HepG2 (cell line): ENCODE results near the gene AHCY. TPM values are rescaled to one million over a fixed set of nuclear protein-coding genes. Genes with fewer than 3 reads are reported as not detected.

Source experiments
- BRF2 ChIP-seq: sonication (generic); formaldehyde crosslinking; IDR thresholded peaks from 2 replicates; pipeline ENCODE4 v1.8.1; 2022; ENCODE audit warnings: mild to moderate bottlenecking, missing genetic modification reagents
- ETV6 ChIP-seq: sonication (generic); formaldehyde crosslinking; conservative IDR thresholded peaks from 2 replicates; pipeline ENCODE4 v1.4.0; 2020; ENCODE audit warnings: missing genetic modification reagents
- FOXA1 ChIP-seq, 2 experiments: fragments of 450-650 bp in 1 of 2; sonication (generic) in 1 of 2; formaldehyde crosslinking in 1 of 2; IDR thresholded peaks; 2 replicates each; pipeline versions ENCODE4 v1.4.0 to v1.6.1; 2016 to 2020; ENCODE audit warnings: missing genetic modification reagents in 1 of 2
- FOXA3 ChIP-seq: IDR thresholded peaks from 2 replicates; pipeline ENCODE4 v1.6.1; 2016; ENCODE audit warnings: missing genetic modification reagents, missing compliant biosample characterization
- GTF3A ChIP-seq: sonication (generic); formaldehyde crosslinking; conservative IDR thresholded peaks from 2 replicates; pipeline ENCODE4 v1.4.0; 2020; ENCODE audit warnings: mild to moderate bottlenecking, missing genetic modification reagents
- KDM5B ChIP-seq: sonication (generic); formaldehyde crosslinking; IDR thresholded peaks from 2 replicates; pipeline ENCODE4 v1.4.0; 2020; ENCODE audit warnings: missing genetic modification reagents, mild to moderate bottlenecking, borderline replicate concordance
- MED1 ChIP-seq: sonication (generic); formaldehyde crosslinking; IDR thresholded peaks from 2 replicates; pipeline ENCODE4 v1.4.0; 2020; ENCODE audit warnings: missing genetic modification reagents
- NAIF1 ChIP-seq: sonication (generic); formaldehyde crosslinking; IDR thresholded peaks from 2 replicates; pipeline ENCODE4 v1.5.0; 2020; ENCODE audit warnings: mild to moderate bottlenecking, missing genetic modification reagents, borderline replicate concordance
- PPARG ChIP-seq: conservative IDR thresholded peaks from 2 replicates; pipeline ENCODE4 v1.6.1; 2016; ENCODE audit warnings: missing biosample characterization, missing genetic modification reagents
- TOPORS ChIP-seq: sonication (generic); formaldehyde crosslinking; IDR thresholded peaks from 2 replicates; pipeline ENCODE4 v1.8.0; 2023; ENCODE audit warnings: mild to moderate bottlenecking, missing genetic modification reagents
- ZBTB7B ChIP-seq: sonication (generic); formaldehyde crosslinking; IDR thresholded peaks from 2 replicates; pipeline ENCODE4 v1.4.0; 2020; ENCODE audit warnings: missing genetic modification reagents
- ZNF224 ChIP-seq: sonication (generic); formaldehyde crosslinking; IDR thresholded peaks from 2 replicates; pipeline ENCODE4 v1.5.0; 2020; ENCODE audit warnings: mild to moderate bottlenecking, missing genetic modification reagents
- ZNF281 ChIP-seq: sonication (generic); formaldehyde crosslinking; IDR thresholded peaks from 2 replicates; pipeline ENCODE4 v1.4.0; 2020; ENCODE audit warnings: missing genetic modification reagents, borderline replicate concordance
- ZNF3 ChIP-seq: IDR thresholded peaks from 2 replicates; pipeline ENCODE4 v1.7.0; 2017; ENCODE audit warnings: inconsistent platforms
- ZNF317 ChIP-seq: sonication (generic); formaldehyde crosslinking; IDR thresholded peaks from 2 replicates; pipeline ENCODE4 v1.5.0; 2020; ENCODE audit warnings: mild to moderate bottlenecking, missing genetic modification reagents
- ZNF326 ChIP-seq: sonication (generic); formaldehyde crosslinking; IDR thresholded peaks from 2 replicates; pipeline ENCODE4 v1.4.0; 2020; ENCODE audit warnings: missing genetic modification reagents, borderline replicate concordance
- ZNF354B ChIP-seq: sonication (generic); formaldehyde crosslinking; IDR thresholded peaks from 2 replicates; pipeline ENCODE4 v1.8.0; 2022; ENCODE audit warnings: mild to moderate bottlenecking, missing genetic modification reagents
- ZNF616 ChIP-seq: sonication (generic); formaldehyde crosslinking; IDR thresholded peaks from 2 replicates; pipeline ENCODE4 v1.5.0; 2020; ENCODE audit warnings: low read depth, mild to moderate bottlenecking, missing genetic modification reagents
- ZNF773 ChIP-seq: sonication (generic); formaldehyde crosslinking; IDR thresholded peaks from 2 replicates; pipeline ENCODE4 v1.4.0; 2020; ENCODE audit warnings: missing genetic modification reagents, borderline replicate concordance
- polyA plus RNA-seq, 8 experiments: library from polyadenylated mRNA; depleted of rRNA in 3 of 8; stranded (reverse) in 7 of 8; unstranded in 1 of 8; fragments of >200 nt; fragmentation: Illumina TruSeq in 4 of 8; extraction: Trizol in 4 of 8; gene quantifications; 2 replicates each; pipeline versions ENCODE4 v1.2.1 to v1.2.3, GENCODE V29; 2011 to 2016; ENCODE audit warnings: low read depth in 4 of 8, missing spikeins in 1 of 8, mixed read lengths in 1 of 8; ENCODE audit not compliant: insufficient read depth in 1 of 8
- total RNA-seq, 5 experiments: library from RNA; depleted of rRNA; stranded (reverse); fragments of >200 nt; fragmentation: Illumina TruSeq; extraction: Trizol; gene quantifications; 2 replicates each; pipeline ENCODE4 v1.2.3, GENCODE V29; 2016; ENCODE audit warnings: low read depth in 1 of 5
- TF ChIP-seq, protein P1 (sequence below): IDR thresholded peaks from 2 replicates; pipeline ENCODE4 v1.6.1; 2012; ENCODE audit warnings: low read length, improper control_type of control experiment
- TF ChIP-seq, protein P2 (sequence below): sonication (generic); formaldehyde crosslinking; IDR thresholded peaks from 2 replicates; pipeline ENCODE4 v1.5.0; 2020; ENCODE audit warnings: mild to moderate bottlenecking, missing genetic modification reagents

Gene AHCY
- total and polyA plus RNA-seq, 2 of the 13 experiments (the other 11 are each of a cell fraction or from before 2014, with no cell fraction given): 407 to 419 TPM

GRCh38 chr20:34302312-34302722, 838 bp downstream of the AHCY start (continued):
- TF ChIP-seq ZNF281 (CRISPR knock-in tag) (no peak), TOPORS (no peak; the same call in 1 of the 2 replicates), MED1 (CRISPR knock-in tag) (no peak), KDM5B (CRISPR knock-in tag) (no peak), BRF2 (CRISPR knock-in tag) (no peak), PPARG (no peak), ZNF616 (CRISPR knock-in tag) (no peak), FOXA1 (IDR thresholded peaks at IDR 0.05) (no peak), FOXA1 (CRISPR knock-in tag; IDR thresholded peaks at IDR 0.05) (no peak), ZNF317 (CRISPR knock-in tag) (no peak), ZNF224 (CRISPR knock-in tag) (0 out of 2 replicates have a peak, but pooled peaks have one; percentile 10), FOXA3 (CRISPR knock-in tag) (no peak), GTF3A (CRISPR knock-in tag) (0 out of 2 replicates have a peak, but pooled peaks have one; percentile 16), ZNF354B (CRISPR knock-in tag) (peak; percentile 89), ETV6 (CRISPR knock-in tag) (no peak), ZNF3 (CRISPR knock-in tag) (no peak), ZNF773 (no peak), ZNF326 (0 out of 2 replicates have a peak, but pooled peaks have one; percentile 69), NAIF1 (CRISPR knock-in tag) (peak; percentile 64; the same call in 1 of the 2 replicates), ZBTB7B (CRISPR knock-in tag) (0 out of 2 replicates have a peak, but pooled peaks have one; percentile 6)
- TF ChIP-seq, protein P1, sequence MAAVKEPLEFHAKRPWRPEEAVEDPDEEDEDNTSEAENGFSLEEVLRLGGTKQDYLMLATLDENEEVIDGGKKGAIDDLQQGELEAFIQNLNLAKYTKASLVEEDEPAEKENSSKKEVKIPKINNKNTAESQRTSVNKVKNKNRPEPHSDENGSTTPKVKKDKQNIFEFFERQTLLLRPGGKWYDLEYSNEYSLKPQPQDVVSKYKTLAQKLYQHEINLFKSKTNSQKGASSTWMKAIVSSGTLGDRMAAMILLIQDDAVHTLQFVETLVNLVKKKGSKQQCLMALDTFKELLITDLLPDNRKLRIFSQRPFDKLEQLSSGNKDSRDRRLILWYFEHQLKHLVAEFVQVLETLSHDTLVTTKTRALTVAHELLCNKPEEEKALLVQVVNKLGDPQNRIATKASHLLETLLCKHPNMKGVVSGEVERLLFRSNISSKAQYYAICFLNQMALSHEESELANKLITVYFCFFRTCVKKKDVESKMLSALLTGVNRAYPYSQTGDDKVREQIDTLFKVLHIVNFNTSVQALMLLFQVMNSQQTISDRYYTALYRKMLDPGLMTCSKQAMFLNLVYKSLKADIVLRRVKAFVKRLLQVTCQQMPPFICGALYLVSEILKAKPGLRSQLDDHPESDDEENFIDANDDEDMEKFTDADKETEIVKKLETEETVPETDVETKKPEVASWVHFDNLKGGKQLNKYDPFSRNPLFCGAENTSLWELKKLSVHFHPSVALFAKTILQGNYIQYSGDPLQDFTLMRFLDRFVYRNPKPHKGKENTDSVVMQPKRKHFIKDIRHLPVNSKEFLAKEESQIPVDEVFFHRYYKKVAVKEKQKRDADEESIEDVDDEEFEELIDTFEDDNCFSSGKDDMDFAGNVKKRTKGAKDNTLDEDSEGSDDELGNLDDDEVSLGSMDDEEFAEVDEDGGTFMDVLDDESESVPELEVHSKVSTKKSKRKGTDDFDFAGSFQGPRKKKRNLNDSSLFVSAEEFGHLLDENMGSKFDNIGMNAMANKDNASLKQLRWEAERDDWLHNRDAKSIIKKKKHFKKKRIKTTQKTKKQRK: no peak
- TF ChIP-seq, protein P2, sequence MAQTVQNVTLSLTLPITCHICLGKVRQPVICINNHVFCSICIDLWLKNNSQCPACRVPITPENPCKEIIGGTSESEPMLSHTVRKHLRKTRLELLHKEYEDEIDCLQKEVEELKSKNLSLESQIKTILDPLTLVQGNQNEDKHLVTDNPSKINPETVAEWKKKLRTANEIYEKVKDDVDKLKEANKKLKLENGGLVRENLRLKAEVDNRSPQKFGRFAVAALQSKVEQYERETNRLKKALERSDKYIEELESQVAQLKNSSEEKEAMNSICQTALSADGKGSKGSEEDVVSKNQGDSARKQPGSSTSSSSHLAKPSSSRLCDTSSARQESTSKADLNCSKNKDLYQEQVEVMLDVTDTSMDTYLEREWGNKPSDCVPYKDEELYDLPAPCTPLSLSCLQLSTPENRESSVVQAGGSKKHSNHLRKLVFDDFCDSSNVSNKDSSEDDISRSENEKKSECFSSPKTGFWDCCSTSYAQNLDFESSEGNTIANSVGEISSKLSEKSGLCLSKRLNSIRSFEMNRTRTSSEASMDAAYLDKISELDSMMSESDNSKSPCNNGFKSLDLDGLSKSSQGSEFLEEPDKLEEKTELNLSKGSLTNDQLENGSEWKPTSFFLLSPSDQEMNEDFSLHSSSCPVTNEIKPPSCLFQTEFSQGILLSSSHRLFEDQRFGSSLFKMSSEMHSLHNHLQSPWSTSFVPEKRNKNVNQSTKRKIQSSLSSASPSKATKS (CRISPR knock-in tag): 0 out of 2 replicates have a peak, but pooled peaks have one; percentile 40
